Mesenchymal stem cell (in vitro differentiated cells and primary cell): ENCODE measurements around the gene CDK12.

Experiments used
- DNase-seq: peaks from one replicate; pipeline ENCODE4 v3.0.0-alpha.2; 2013
- H2AFZ ChIP-seq: one replicate; pipeline ENCODE4 v1.6.1; 2013; ENCODE audit warnings: low read depth, mild to moderate bottlenecking, control low read depth, inconsistent platforms, low read length, moderate library complexity
- H2AK5ac ChIP-seq: 2 replicates; pipeline ENCODE4 v1.6.1; 2013; ENCODE audit warnings: low read length, moderate library complexity, mild to moderate bottlenecking, inconsistent platforms; ENCODE audit not compliant: severe bottlenecking
- H2BK120ac ChIP-seq: one replicate; pipeline ENCODE4 v1.6.1; 2013; ENCODE audit warnings: low read depth, mild to moderate bottlenecking, inconsistent platforms, low read length, moderate library complexity
- H2BK12ac ChIP-seq, 2 experiments: one replicate each; pipeline ENCODE4 v1.6.1; 2013; ENCODE audit warnings: inconsistent platforms in 2 of 2, low read length in 2 of 2, mild to moderate bottlenecking in 2 of 2, moderate library complexity in 2 of 2, control low read depth in 1 of 2
- H2BK15ac ChIP-seq: one replicate; pipeline ENCODE4 v1.6.1; 2013; ENCODE audit warnings: mild to moderate bottlenecking, low read depth, inconsistent platforms; ENCODE audit not compliant: poor library complexity, severe bottlenecking
- H2BK5ac ChIP-seq: 2 replicates; pipeline ENCODE4 v1.6.1; 2013; ENCODE audit warnings: low read depth, mild to moderate bottlenecking, low read length, control low read depth, inconsistent platforms; ENCODE audit not compliant: poor library complexity, severe bottlenecking
- H3K14ac ChIP-seq, 2 experiments: one replicate each; pipeline ENCODE4 v1.6.1; 2013; ENCODE audit warnings: inconsistent platforms in 2 of 2, low read length in 2 of 2, control low read depth in 1 of 2, mild to moderate bottlenecking in 1 of 2, moderate library complexity in 1 of 2
- H3K18ac ChIP-seq, 2 experiments: one replicate each; pipeline ENCODE4 v1.6.1; 2013; ENCODE audit warnings: inconsistent platforms in 2 of 2, low read length in 2 of 2, control low read depth in 1 of 2, low read depth in 1 of 2, mild to moderate bottlenecking in 1 of 2
- H3K23ac ChIP-seq, 2 experiments: one replicate each; pipeline ENCODE4 v1.6.1; 2013; ENCODE audit warnings: inconsistent platforms in 2 of 2, low read length in 2 of 2, mild to moderate bottlenecking in 2 of 2, moderate library complexity in 2 of 2, control low read depth in 1 of 2
- H3K27ac ChIP-seq: 2 replicates; pipeline ENCODE4 v1.5.1; 2013; ENCODE audit warnings: mild to moderate bottlenecking, moderate library complexity, low read length, control low read depth, inconsistent platforms; ENCODE audit not compliant: poor library complexity, severe bottlenecking
- H3K27me3 ChIP-seq, 2 experiments: 2 replicates each; pipeline versions ENCODE4 v1.6.1 to v1.7.0; 2013; ENCODE audit warnings: low read length in 2 of 2, mild to moderate bottlenecking in 2 of 2, moderate library complexity in 2 of 2, control low read depth in 1 of 2, inconsistent platforms in 1 of 2; ENCODE audit not compliant: control insufficient read depth in 1 of 2, insufficient read depth in 1 of 2
- H3K36me3 ChIP-seq, 2 experiments: 2 replicates each; pipeline versions ENCODE4 v1.6.1 to v1.7.0; 2013; ENCODE audit warnings: low read length in 2 of 2, control low read depth in 1 of 2, inconsistent platforms in 1 of 2, low read depth in 1 of 2, mild to moderate bottlenecking in 1 of 2; ENCODE audit not compliant: insufficient read depth in 2 of 2, control insufficient read depth in 1 of 2
- H3K4ac ChIP-seq, 2 experiments: one replicate each; pipeline ENCODE4 v1.6.1; 2013; ENCODE audit warnings: inconsistent platforms in 2 of 2, low read length in 2 of 2, mild to moderate bottlenecking in 2 of 2, moderate library complexity in 2 of 2, control low read depth in 1 of 2, low read depth in 1 of 2
- H3K4me1 ChIP-seq: 2 replicates; pipeline ENCODE4 v1.6.1; 2013; ENCODE audit warnings: low read depth, low read length, control low read depth; ENCODE audit not compliant: control insufficient read depth, insufficient read depth
- H3K4me2 ChIP-seq: 2 replicates; pipeline ENCODE4 v1.6.1; 2013; ENCODE audit warnings: low read length, mild to moderate bottlenecking, inconsistent platforms; ENCODE audit not compliant: poor library complexity, severe bottlenecking
- H3K4me3 ChIP-seq, 2 experiments: 2 replicates each; pipeline versions ENCODE4 v1.5.1 to v1.7.0; 2013; ENCODE audit warnings: low read length in 2 of 2, mild to moderate bottlenecking in 2 of 2, control low read depth in 1 of 2, low read depth in 1 of 2; ENCODE audit not compliant: insufficient read depth in 1 of 2
- H3K79me1 ChIP-seq: replicated peaks from 2 replicates; pipeline ENCODE4 v1.6.1; 2013; ENCODE audit warnings: mild to moderate bottlenecking, control low read depth, low read length, inconsistent platforms; ENCODE audit not compliant: poor library complexity, severe bottlenecking
- H3K9ac ChIP-seq: 2 replicates; pipeline ENCODE4 v1.7.0; 2013; ENCODE audit warnings: mild to moderate bottlenecking, low read length, moderate library complexity
- H3K9me3 ChIP-seq: 2 replicates; pipeline ENCODE4 v1.7.0; 2013; ENCODE audit warnings: mild to moderate bottlenecking, low read length; ENCODE audit not compliant: control insufficient read depth
- H4K8ac ChIP-seq: one replicate; pipeline ENCODE4 v1.6.1; 2013; ENCODE audit warnings: inconsistent platforms, mild to moderate bottlenecking, low read length, moderate library complexity
- H4K91ac ChIP-seq: one replicate; pipeline ENCODE4 v1.6.1; 2013; ENCODE audit warnings: mild to moderate bottlenecking, low read length, inconsistent platforms
- WGBS: methylation state at CpG from one replicate; pipeline ENCODE4 v1.1.7; 2013; ENCODE audit warnings: mixed read lengths; 5-methylcytosine and 5-hydroxymethylcytosine counted together

Gene CDK12

DNA sequence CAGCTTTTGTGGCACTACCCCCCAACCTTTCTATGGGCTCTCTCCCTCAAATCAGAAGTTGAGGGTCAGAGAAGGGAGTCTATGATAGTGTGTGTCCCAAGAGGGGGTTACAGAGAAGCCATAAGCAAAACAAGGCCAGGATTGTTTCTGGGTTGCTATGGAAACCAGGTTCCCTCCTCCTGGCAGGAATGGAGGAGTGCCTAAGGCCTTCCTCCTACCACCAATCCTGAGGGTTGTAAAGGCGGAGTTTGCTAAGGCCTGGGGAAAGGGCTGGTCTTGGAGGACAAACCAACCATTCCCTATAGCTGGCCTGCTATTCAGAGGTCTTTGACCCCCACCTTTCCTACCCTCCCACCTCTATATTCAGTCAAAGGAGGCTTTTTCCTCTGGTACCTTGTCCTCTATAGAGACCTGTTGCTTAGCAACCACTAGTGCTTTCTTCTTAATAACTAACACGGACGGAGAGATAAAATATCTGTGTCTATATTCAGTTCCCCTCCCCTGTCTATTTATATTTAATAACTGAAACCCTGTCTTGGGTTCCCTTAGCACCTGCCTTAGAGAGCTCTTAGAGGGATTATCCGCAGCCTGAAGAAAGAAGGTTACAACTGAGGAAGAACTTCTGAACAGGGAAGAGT, 103.0 kb downstream of the CDK12 start:
- Histone ChIP-seq H2BK15ac (no peak overlapping the region), H3K27ac (no peak overlapping the region), H2BK5ac (no peak overlapping the region), H3K9ac (no peak overlapping the region), H3K4me1 (no peaks in the 10 kb centered on the region), H3K14ac (no peak overlapping the region), H3K79me1 (no peaks in the 10 kb centered on the region), H3K23ac (no peak overlapping the region), H2BK120ac (no peak overlapping the region), H3K4me3 (no peak overlapping the region), H2AFZ (no peak overlapping the region), H3K27me3 (no peaks in the 10 kb centered on the region), H3K4me2 (no peak overlapping the region), H4K91ac (no peak overlapping the region), H3K4ac (no peak overlapping the region), H2AK5ac (no peak overlapping the region), H4K8ac (no peak overlapping the region), H3K18ac (no peak overlapping the region), H3K36me3 (peaks cover 48 to 83% of the 10 kb centered on the region in 2 experiments), H2BK12ac (no peak overlapping the region), H3K9me3 (no peaks in the 10 kb centered on the region)
- peak; percentile 9 for DNase-seq
- 88% methylated on average over 4 of the region's 4 CpGs for WGBS

- Histone ChIP-seq H2BK15ac (no peak overlapping the region), H3K9ac (no peak overlapping the region), H3K4me1 (no peaks in the 10 kb centered on the region), H3K14ac (no peak overlapping the region), H2BK5ac (no peak overlapping the region), H3K27me3 (no peaks in the 10 kb centered on the region), H4K91ac (no peak overlapping the region), H3K4me2 (no peak overlapping the region), H3K4me3 (no peak overlapping the region), H4K8ac (no peak overlapping the region), H2BK12ac (no peak overlapping the region), H3K23ac (no peak overlapping the region), H3K79me1 (no peaks in the 10 kb centered on the region), H3K18ac (no peak overlapping the region), H2AK5ac (no peak overlapping the region), H3K36me3 (peaks cover 55 to 84% of the 10 kb centered on the region in 2 experiments), H3K27ac (no peak overlapping the region), H3K9me3 (peaks cover 5% of the 10 kb centered on the region), H2AFZ (no peak overlapping the region), H2BK120ac (no peak overlapping the region), H3K4ac (no peak overlapping the region)
- WGBS, result 95% methylated on average over 11 of the region's 11 CpGs
- DNase-seq, result no peak
Measured at GRCh38 chr17:39566094-39566850, 105.0 kb downstream of the CDK12 start.

- Histone ChIP-seq H4K91ac (no peak overlapping the region), H2AFZ (no peak overlapping the region), H3K4me2 (no peak overlapping the region), H3K18ac (no peak overlapping the region), H3K4me3 (no peak overlapping the region), H3K36me3 (peaks cover 51 to 75% of the 10 kb centered on the region in 2 experiments), H3K23ac (no peak overlapping the region), H2AK5ac (no peak overlapping the region), H3K9ac (no peak overlapping the region), H4K8ac (no peak overlapping the region), H3K4me1 (peaks cover 2% of the 10 kb centered on the region), H2BK12ac (no peak overlapping the region), H3K27me3 (no peaks in the 10 kb centered on the region), H3K9me3 (peaks cover 9% of the 10 kb centered on the region), H3K14ac (no peak overlapping the region), H2BK120ac (no peak overlapping the region), H2BK15ac (no peak overlapping the region), H3K27ac (no peak overlapping the region), H3K4ac (no peak overlapping the region), H3K79me1 (no peaks in the 10 kb centered on the region), H2BK5ac (no peak overlapping the region)
- WGBS, result 97% methylated on average over 7 of the region's 9 CpGs
- no peak for DNase-seq
Measured at GRCh38 chr17:39568702-39569101, 107.4 kb downstream of the CDK12 start.

DNA sequence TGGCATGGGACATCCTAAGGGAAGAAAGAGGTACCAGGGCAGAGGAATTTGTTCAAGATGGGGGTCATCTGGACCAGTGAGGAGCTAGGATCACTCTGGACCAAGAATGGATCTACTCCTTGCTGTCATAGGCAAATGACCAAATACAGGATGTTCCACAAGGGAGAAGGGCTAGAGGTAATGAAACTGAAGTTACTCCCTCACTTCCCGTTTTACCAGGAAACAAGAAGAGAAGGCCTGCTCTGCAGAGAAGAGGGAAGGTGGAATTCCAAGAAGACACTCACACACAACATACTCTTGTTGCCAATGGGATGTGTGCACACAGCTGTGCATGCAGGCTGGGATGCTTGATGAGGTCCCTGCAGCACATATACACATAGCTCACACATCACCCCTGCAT, 107.8 kb downstream of the CDK12 start:
- WGBS, result 89% methylated on average over 1 of the region's 1 CpG
- H4K91ac ChIP-seq, result no peak overlapping the region

More for the DNA sequence above, 107.8 kb downstream of the CDK12 start:
- Histone ChIP-seq H3K23ac (no peak overlapping the region), H3K18ac (no peak overlapping the region), H2AK5ac (no peak overlapping the region), H3K79me1 (no peaks in the 10 kb centered on the region), H2BK120ac (no peak overlapping the region), H3K27ac (no peak overlapping the region), H3K4me1 (peaks cover 5% of the 10 kb centered on the region), H2BK12ac (no peak overlapping the region), H2BK5ac (no peak overlapping the region), H3K4ac (no peak overlapping the region), H3K9me3 (peaks cover 9% of the 10 kb centered on the region), H3K9ac (no peak overlapping the region), H3K4me2 (no peak overlapping the region), H4K8ac (no peak overlapping the region), H3K27me3 (no peaks in the 10 kb centered on the region), H2BK15ac (no peak overlapping the region), H3K14ac (no peak overlapping the region), H2AFZ (no peak overlapping the region), H3K4me3 (no peak overlapping the region), H3K36me3 (peaks cover 50 to 71% of the 10 kb centered on the region in 2 experiments)
- DNase-seq, result no peak
